WTC11 (cell line): ENCODE measurements around the gene LHFPL6. TPM values are rescaled to one million over a fixed set of nuclear protein-coding genes. Genes with fewer than 3 reads are reported as not detected.

ENCODE experiments used
- ATAC-seq: fragments of 200-7000 bp; cut with Tn5 transposase; 2 replicates; pipeline ENCODE4 v1.10.0; 2021; ENCODE audit warnings: mild to moderate bottlenecking, moderate library complexity
- CTCF ChIA-PET: fragments of 300-600 bp; sonication (Branson Sonifier 250); formaldehyde crosslinking; loops from one replicate; lab custom pipeline; 2021; ENCODE audit warnings: antibody characterized with exemption; lab: Charles Lee
- POLR2A ChIA-PET: fragments of 350-600 bp; sonication (Branson Sonifier 250); formaldehyde crosslinking; loops from one replicate; lab custom pipeline; 2021; ENCODE audit warnings: antibody characterized with exemption; lab: Charles Lee
- DNase-seq: peaks from one replicate; pipeline ENCODE4 v3.0.0; 2021; ENCODE audit warnings: low spot score
- H3K27ac Mint-ChIP-seq: 2 replicates; pipeline ENCODE4 v1.8.0; 2021; ENCODE audit warnings: mixed read lengths
- H3K27me3 Mint-ChIP-seq: 2 replicates; pipeline ENCODE4 v1.8.0; 2021; ENCODE audit warnings: low read depth, mild to moderate bottlenecking, moderate library complexity, mixed read lengths
- H3K36me3 Mint-ChIP-seq: 2 replicates; pipeline ENCODE4 v1.8.0; 2021; ENCODE audit warnings: mixed read lengths
- H3K4me1 Mint-ChIP-seq: 2 replicates; pipeline ENCODE4 v1.8.0; 2022; ENCODE audit warnings: mixed read lengths
- H3K4me3 Mint-ChIP-seq: 2 replicates; pipeline ENCODE4 v1.8.0; 2021; ENCODE audit warnings: mild to moderate bottlenecking, moderate library complexity, mixed read lengths
- H3K9me3 Mint-ChIP-seq: 2 replicates; pipeline ENCODE4 v1.8.0; 2021; ENCODE audit warnings: mixed read lengths
- CDX4 ChIP-seq: fragments of 250-450 bp; sonication (Bioruptor Pico); IDR thresholded peaks from 2 replicates; pipeline ENCODE4 v1.9.0; 2021; ENCODE audit warnings: moderate library complexity, mild to moderate bottlenecking, inconsistent platforms, borderline replicate concordance
- CTCF ChIP-seq: fragments of 200-600 bp; IDR thresholded peaks from 2 replicates; pipeline ENCODE4 v1.8.0; 2022; ENCODE audit warnings: antibody characterized with exemption
- FOXK1 ChIP-seq: sonication (generic); formaldehyde crosslinking; IDR thresholded peaks from 2 replicates; pipeline ENCODE4 v1.8.0; 2022; ENCODE audit warnings: mild to moderate bottlenecking, moderate library complexity, missing genetic modification reagents
- GTF2I ChIP-seq: fragments of 250-450 bp; sonication (Bioruptor Pico); conservative IDR thresholded peaks from 2 replicates; pipeline ENCODE4 v1.4.0; 2021; ENCODE audit warnings: mild to moderate bottlenecking
- IRF2 ChIP-seq: sonication (generic); formaldehyde crosslinking; IDR thresholded peaks from 2 replicates; pipeline ENCODE4 v1.8.0; 2022; ENCODE audit warnings: low read depth, missing genetic modification reagents, borderline replicate concordance
- MLX ChIP-seq: sonication (generic); formaldehyde crosslinking; IDR thresholded peaks from 2 replicates; pipeline ENCODE4 v1.8.1; 2023; ENCODE audit warnings: mild to moderate bottlenecking, missing genetic modification reagents, moderate library complexity
- RORB ChIP-seq: fragments of 250-450 bp; sonication (Bioruptor Pico); IDR thresholded peaks from 2 replicates; pipeline ENCODE4 v1.9.0; 2021; ENCODE audit warnings: mild to moderate bottlenecking
- SMAD4 ChIP-seq: sonication (generic); formaldehyde crosslinking; IDR thresholded peaks from 2 replicates; pipeline ENCODE4 v1.8.0; 2022; ENCODE audit warnings: mild to moderate bottlenecking, missing genetic modification reagents
- SP1 ChIP-seq: sonication (generic); formaldehyde crosslinking; conservative IDR thresholded peaks from 2 replicates; pipeline ENCODE4 v1.8.1; 2022; ENCODE audit warnings: missing genetic modification reagents
- TP53 ChIP-seq: sonication (generic); formaldehyde crosslinking; IDR thresholded peaks from 2 replicates; pipeline ENCODE4 v1.8.1; 2023; ENCODE audit warnings: mild to moderate bottlenecking, missing genetic modification reagents
- ZBTB43 ChIP-seq: sonication (generic); formaldehyde crosslinking; IDR thresholded peaks from 2 replicates; pipeline ENCODE4 v1.8.1; 2023; ENCODE audit warnings: mild to moderate bottlenecking, missing genetic modification reagents
- ZNF219 ChIP-seq: sonication (generic); formaldehyde crosslinking; IDR thresholded peaks from 2 replicates; pipeline ENCODE4 v1.8.0; 2023; ENCODE audit warnings: missing genetic modification reagents, mild to moderate bottlenecking, borderline replicate concordance
- ZNF232 ChIP-seq: sonication (generic); formaldehyde crosslinking; IDR thresholded peaks from 2 replicates; pipeline ENCODE4 v1.8.0; 2022; ENCODE audit warnings: mild to moderate bottlenecking, missing genetic modification reagents
- ZNF263 ChIP-seq: sonication (generic); formaldehyde crosslinking; IDR thresholded peaks from 2 replicates; pipeline ENCODE4 v1.8.1; 2022; ENCODE audit warnings: low read depth, mild to moderate bottlenecking, moderate library complexity, missing genetic modification reagents
- ZNF396 ChIP-seq: fragments of 250-450 bp; sonication (Bioruptor Pico); IDR thresholded peaks from 2 replicates; pipeline ENCODE4 v1.8.0; 2021; ENCODE audit warnings: mild to moderate bottlenecking, moderate library complexity, borderline replicate concordance
- total RNA-seq: library from RNA; stranded (reverse); gene quantifications from 3 replicates; pipeline ENCODE4 v1.2.3, GENCODE V29; 2021

Gene LHFPL6
- total RNA-seq, 1 experiment from 2014 or later, result 4.5 TPM

GRCh38 chr13:39375601-39376000 lies 227.4 kb downstream of the LHFPL6 start (continued):
- TF ChIP-seq IRF2 (CRISPR knock-in tag) (no peak), SMAD4 (no peak)

GRCh38 chr13:39374741-39375189 lies 228.2 kb downstream of the LHFPL6 start:
- Mint-ChIP-seq H3K36me3 (no peaks in the 10 kb centered on the region), H3K9me3 (no peaks in the 10 kb centered on the region; the same call in 1 of the 2 replicates), H3K4me3 (no peak overlapping the region), H3K4me1 (peaks cover 4% of the 10 kb centered on the region; the same call in 1 of the 2 replicates), H3K27me3 (peaks cover 98% of the 10 kb centered on the region), H3K27ac (no peak overlapping the region)
- POLR2A ChIA-PET, result interaction anchor here (0.7 kb wide), 1 partner anchor 96 kb away, joined by 3 read pairs; no protein-coding TSS in a partner anchor
- ATAC-seq (no peak), DNase-seq (no peak)
- TF ChIP-seq ZBTB43 (CRISPR knock-in tag), result no peak
- CTCF ChIA-PET, result interaction anchor here (1.6 kb wide), 1 partner anchor 10 kb away, joined by 3 read pairs; no protein-coding TSS in a partner anchor

- Mint-ChIP-seq H3K4me1 (peaks cover 4% of the 10 kb centered on the region; the same call in 1 of the 2 replicates), H3K4me3 (no peak overlapping the region), H3K9me3 (no peaks in the 10 kb centered on the region), H3K27ac (no peak overlapping the region), H3K27me3 (peaks cover 92% of the 10 kb centered on the region), H3K36me3 (no peaks in the 10 kb centered on the region)
- POLR2A ChIA-PET, result no interaction called here
- TF ChIP-seq TP53 (CRISPR knock-in tag), result no peak
- CTCF ChIA-PET, result interaction anchor here (0.6 kb wide), 1 partner anchor 323 kb away, joined by 3 read pairs; no protein-coding TSS in a partner anchor
- ATAC-seq (no peak), DNase-seq (no peak)
These were observed 229.8 kb downstream of the LHFPL6 start for GRCh38 chr13:39373145-39373544.

GRCh38 chr13:39371706-39372105 lies 231.3 kb downstream of the LHFPL6 start:
- peaks cover 3% of the 10 kb centered on the region for H3K9me3 Mint-ChIP-seq
- no peak for TF ChIP-seq CTCF
- TF ChIP-seq RORB (CRISPR knock-in tag), result no peak
- TF ChIP-seq MLX (CRISPR knock-in tag), result no peak
- TF ChIP-seq CDX4 (CRISPR knock-in tag), result no peak
- TF ChIP-seq, all 79 proteins: peak for 0
- H3K27ac Mint-ChIP-seq, result no peak overlapping the region
- H3K4me3 Mint-ChIP-seq, result no peak overlapping the region
- H3K27me3 Mint-ChIP-seq, result peaks cover 83% of the 10 kb centered on the region
- ChIA-PET CTCF (interaction anchor here (0.9 kb wide), 1 partner anchor 23 kb away, joined by 3 read pairs; no protein-coding TSS in a partner anchor), POLR2A (interaction anchor here (0.6 kb wide), 1 partner anchor 9 kb away, joined by 5 read pairs; no protein-coding TSS in a partner anchor)
- DNase-seq (no peak), ATAC-seq (no peak)
- H3K4me1 Mint-ChIP-seq, result peaks cover 4% of the 10 kb centered on the region; the same call in 1 of the 2 replicates
- no peaks in the 10 kb centered on the region for H3K36me3 Mint-ChIP-seq

GRCh38 chr13:39370554-39370953 lies 232.4 kb downstream of the LHFPL6 start:
- TF ChIP-seq ZNF396 (CRISPR knock-in tag) (no peak), ZNF232 (CRISPR knock-in tag) (no peak), ZNF263 (no peak), GTF2I (no peak), FOXK1 (no peak), ZNF219 (CRISPR knock-in tag) (no peak), SP1 (no peak)
- Mint-ChIP-seq H3K4me3 (no peak overlapping the region), H3K9me3 (peaks cover 8% of the 10 kb centered on the region), H3K27ac (no peak overlapping the region), H3K36me3 (no peaks in the 10 kb centered on the region), H3K4me1 (peaks cover 4% of the 10 kb centered on the region), H3K27me3 (peaks cover 82% of the 10 kb centered on the region)
- ChIA-PET POLR2A (no interaction called here), CTCF (interaction anchor here (1.0 kb wide), 1 partner anchor 246 kb away, joined by 4 read pairs; no protein-coding TSS in a partner anchor)
- ATAC-seq (no peak), DNase-seq (no peak)
